ENCODE measurements around the gene HSD17B8.

GRCh38 chr6:33160096-33160495, 44.4 kb upstream of the HSD17B8 start:
- TF ChIP-seq EP300 (IDR thresholded peaks at IDR 0.05; ENCODE audit: borderline replicate concordance) (no peak), YY1 (IDR thresholded peaks at IDR 0.05; ENCODE audit: low read depth) (no peak), TEAD4 (IDR thresholded peaks at IDR 0.05) (no peak), FOXM1 (IDR thresholded peaks at IDR 0.05; ENCODE audit: borderline replicate concordance, low read depth) (no peak), CEBPB (IDR thresholded peaks at IDR 0.05) (no peak), EGR1 (IDR thresholded peaks at IDR 0.05) (no peak), NFIC (IDR thresholded peaks at IDR 0.05) (no peak), CREB1 (IDR thresholded peaks at IDR 0.05; ENCODE audit: low read depth) (no peak), RAD21 (IDR thresholded peaks at IDR 0.05; ENCODE audit: low read depth) (no peak), REST (IDR thresholded peaks at IDR 0.05; ENCODE audit: low read depth) (no peak), TAF1 (IDR thresholded peaks at IDR 0.05; ENCODE audit: low read depth) (no peak)
- TF ChIP-seq, protein P1, sequence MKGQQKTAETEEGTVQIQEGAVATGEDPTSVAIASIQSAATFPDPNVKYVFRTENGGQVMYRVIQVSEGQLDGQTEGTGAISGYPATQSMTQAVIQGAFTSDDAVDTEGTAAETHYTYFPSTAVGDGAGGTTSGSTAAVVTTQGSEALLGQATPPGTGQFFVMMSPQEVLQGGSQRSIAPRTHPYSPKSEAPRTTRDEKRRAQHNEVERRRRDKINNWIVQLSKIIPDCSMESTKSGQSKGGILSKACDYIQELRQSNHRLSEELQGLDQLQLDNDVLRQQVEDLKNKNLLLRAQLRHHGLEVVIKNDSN (IDR thresholded peaks at IDR 0.05): no peak
- TF ChIP-seq, protein P2, sequence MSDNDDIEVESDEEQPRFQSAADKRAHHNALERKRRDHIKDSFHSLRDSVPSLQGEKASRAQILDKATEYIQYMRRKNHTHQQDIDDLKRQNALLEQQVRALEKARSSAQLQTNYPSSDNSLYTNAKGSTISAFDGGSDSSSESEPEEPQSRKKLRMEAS (IDR thresholded peaks at IDR 0.05): no peak
